Mesenchymal stem cell (in vitro differentiated cells and primary cell): ENCODE results near the gene PLLP.

Experiments
- DNase-seq: peaks from one replicate; pipeline ENCODE4 v3.0.0-alpha.2; 2013
- H2AFZ ChIP-seq: one replicate; pipeline ENCODE4 v1.6.1; 2013; ENCODE audit warnings: low read depth, mild to moderate bottlenecking, control low read depth, inconsistent platforms, low read length, moderate library complexity
- H2AK5ac ChIP-seq: 2 replicates; pipeline ENCODE4 v1.6.1; 2013; ENCODE audit warnings: low read length, moderate library complexity, mild to moderate bottlenecking, inconsistent platforms; ENCODE audit not compliant: severe bottlenecking
- H2BK120ac ChIP-seq: one replicate; pipeline ENCODE4 v1.6.1; 2013; ENCODE audit warnings: low read depth, mild to moderate bottlenecking, inconsistent platforms, low read length, moderate library complexity
- H2BK12ac ChIP-seq, 2 experiments: one replicate each; pipeline ENCODE4 v1.6.1; 2013; ENCODE audit warnings: inconsistent platforms in 2 of 2, low read length in 2 of 2, mild to moderate bottlenecking in 2 of 2, moderate library complexity in 2 of 2, control low read depth in 1 of 2
- H2BK15ac ChIP-seq: one replicate; pipeline ENCODE4 v1.6.1; 2013; ENCODE audit warnings: mild to moderate bottlenecking, low read depth, inconsistent platforms; ENCODE audit not compliant: poor library complexity, severe bottlenecking
- H2BK5ac ChIP-seq: 2 replicates; pipeline ENCODE4 v1.6.1; 2013; ENCODE audit warnings: low read depth, mild to moderate bottlenecking, low read length, control low read depth, inconsistent platforms; ENCODE audit not compliant: poor library complexity, severe bottlenecking
- H3K14ac ChIP-seq, 2 experiments: one replicate each; pipeline ENCODE4 v1.6.1; 2013; ENCODE audit warnings: inconsistent platforms in 2 of 2, low read length in 2 of 2, control low read depth in 1 of 2, mild to moderate bottlenecking in 1 of 2, moderate library complexity in 1 of 2
- H3K18ac ChIP-seq, 2 experiments: one replicate each; pipeline ENCODE4 v1.6.1; 2013; ENCODE audit warnings: inconsistent platforms in 2 of 2, low read length in 2 of 2, control low read depth in 1 of 2, low read depth in 1 of 2, mild to moderate bottlenecking in 1 of 2
- H3K23ac ChIP-seq, 2 experiments: one replicate each; pipeline ENCODE4 v1.6.1; 2013; ENCODE audit warnings: inconsistent platforms in 2 of 2, low read length in 2 of 2, mild to moderate bottlenecking in 2 of 2, moderate library complexity in 2 of 2, control low read depth in 1 of 2
- H3K27ac ChIP-seq: 2 replicates; pipeline ENCODE4 v1.5.1; 2013; ENCODE audit warnings: mild to moderate bottlenecking, moderate library complexity, low read length, control low read depth, inconsistent platforms; ENCODE audit not compliant: poor library complexity, severe bottlenecking
- H3K27me3 ChIP-seq, 2 experiments: 2 replicates each; pipeline versions ENCODE4 v1.6.1 to v1.7.0; 2013; ENCODE audit warnings: low read length in 2 of 2, mild to moderate bottlenecking in 2 of 2, moderate library complexity in 2 of 2, control low read depth in 1 of 2, inconsistent platforms in 1 of 2; ENCODE audit not compliant: control insufficient read depth in 1 of 2, insufficient read depth in 1 of 2
- H3K36me3 ChIP-seq, 2 experiments: 2 replicates each; pipeline versions ENCODE4 v1.6.1 to v1.7.0; 2013; ENCODE audit warnings: low read length in 2 of 2, control low read depth in 1 of 2, inconsistent platforms in 1 of 2, low read depth in 1 of 2, mild to moderate bottlenecking in 1 of 2; ENCODE audit not compliant: insufficient read depth in 2 of 2, control insufficient read depth in 1 of 2
- H3K4ac ChIP-seq, 2 experiments: one replicate each; pipeline ENCODE4 v1.6.1; 2013; ENCODE audit warnings: inconsistent platforms in 2 of 2, low read length in 2 of 2, mild to moderate bottlenecking in 2 of 2, moderate library complexity in 2 of 2, control low read depth in 1 of 2, low read depth in 1 of 2
- H3K4me1 ChIP-seq: 2 replicates; pipeline ENCODE4 v1.6.1; 2013; ENCODE audit warnings: low read depth, low read length, control low read depth; ENCODE audit not compliant: control insufficient read depth, insufficient read depth
- H3K4me2 ChIP-seq: 2 replicates; pipeline ENCODE4 v1.6.1; 2013; ENCODE audit warnings: low read length, mild to moderate bottlenecking, inconsistent platforms; ENCODE audit not compliant: poor library complexity, severe bottlenecking
- H3K4me3 ChIP-seq, 2 experiments: 2 replicates each; pipeline versions ENCODE4 v1.5.1 to v1.7.0; 2013; ENCODE audit warnings: low read length in 2 of 2, mild to moderate bottlenecking in 2 of 2, control low read depth in 1 of 2, low read depth in 1 of 2; ENCODE audit not compliant: insufficient read depth in 1 of 2
- H3K79me1 ChIP-seq: replicated peaks from 2 replicates; pipeline ENCODE4 v1.6.1; 2013; ENCODE audit warnings: mild to moderate bottlenecking, control low read depth, low read length, inconsistent platforms; ENCODE audit not compliant: poor library complexity, severe bottlenecking
- H3K9ac ChIP-seq: 2 replicates; pipeline ENCODE4 v1.7.0; 2013; ENCODE audit warnings: mild to moderate bottlenecking, low read length, moderate library complexity
- H3K9me3 ChIP-seq: 2 replicates; pipeline ENCODE4 v1.7.0; 2013; ENCODE audit warnings: mild to moderate bottlenecking, low read length; ENCODE audit not compliant: control insufficient read depth
- H4K8ac ChIP-seq: one replicate; pipeline ENCODE4 v1.6.1; 2013; ENCODE audit warnings: inconsistent platforms, mild to moderate bottlenecking, low read length, moderate library complexity
- H4K91ac ChIP-seq: one replicate; pipeline ENCODE4 v1.6.1; 2013; ENCODE audit warnings: mild to moderate bottlenecking, low read length, inconsistent platforms
- WGBS: methylation state at CpG from one replicate; pipeline ENCODE4 v1.1.7; 2013; ENCODE audit warnings: mixed read lengths; 5-methylcytosine and 5-hydroxymethylcytosine counted together

The PLLP gene

DNA sequence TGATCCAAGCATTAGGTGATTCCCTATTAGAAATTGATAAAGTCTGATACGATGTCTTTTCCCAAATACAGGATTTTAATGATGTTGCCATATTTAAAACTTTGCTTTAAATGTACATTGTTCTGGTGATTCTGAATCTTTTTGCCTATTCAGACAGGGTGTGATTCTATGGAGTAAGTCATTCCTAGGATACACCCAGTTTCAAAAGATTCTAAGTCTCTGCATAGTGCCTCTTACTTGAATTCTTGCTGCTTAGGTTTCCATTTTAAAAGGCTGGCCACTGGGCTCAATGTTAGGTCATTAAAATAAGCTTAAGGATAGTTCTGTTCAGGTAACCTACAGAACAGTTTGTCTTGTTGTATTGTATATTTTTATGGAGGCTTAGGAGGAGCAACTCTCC lies 61.4 kb downstream of the PLLP start:
- H3K9me3 ChIP-seq, result peaks cover 18% of the 10 kb centered on the region
- H3K27ac ChIP-seq, result no peak overlapping the region
- H3K36me3 ChIP-seq, result peaks cover 20 to 93% of the 10 kb centered on the region in 2 experiments
- no peak overlapping the region for H3K23ac ChIP-seq
- no peak overlapping the region for H2BK15ac ChIP-seq
- no peaks in the 10 kb centered on the region for H3K27me3 ChIP-seq
- H2AK5ac ChIP-seq, result no peak overlapping the region
- H3K14ac ChIP-seq, result no peak overlapping the region
- no peak overlapping the region for H3K4ac ChIP-seq
- H3K4me3 ChIP-seq, result no peak overlapping the region
- H2AFZ ChIP-seq, result no peak overlapping the region
- no peak for DNase-seq
- no peak overlapping the region for H2BK5ac ChIP-seq
- H4K8ac ChIP-seq, result no peak overlapping the region
- no peak overlapping the region for H2BK120ac ChIP-seq
- peaks cover 21% of the 10 kb centered on the region for H3K79me1 ChIP-seq
- H3K4me1 ChIP-seq, result peaks cover 3% of the 10 kb centered on the region
- no peak overlapping the region for H2BK12ac ChIP-seq
- H3K9ac ChIP-seq, result no peak overlapping the region
- H4K91ac ChIP-seq, result no peak overlapping the region
- no CpG with 5 or more reads among the region's 1 CpG for WGBS
- H3K18ac ChIP-seq, result no peak overlapping the region
- no peak overlapping the region for H3K4me2 ChIP-seq

DNA sequence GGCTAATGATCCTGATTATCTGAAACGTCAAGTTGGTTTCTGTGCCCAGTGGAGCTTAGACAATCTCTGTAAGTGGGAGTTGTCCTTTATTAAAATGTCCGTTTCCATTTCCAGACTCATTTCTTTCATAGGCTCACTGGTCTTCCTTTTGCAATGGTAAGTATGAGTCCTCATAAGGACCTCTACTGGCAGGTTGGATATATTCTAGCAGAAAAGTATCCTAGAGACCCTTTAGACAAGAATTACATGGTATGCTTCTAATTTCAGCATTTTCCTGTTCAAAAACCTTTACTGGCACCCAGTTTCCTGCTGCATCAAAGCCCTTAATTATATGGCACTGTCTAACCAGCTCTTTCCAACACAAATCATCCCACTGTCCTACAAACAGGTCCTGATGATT lies 67.5 kb downstream of the PLLP start:
- H3K79me1 ChIP-seq, result peaks cover 23% of the 10 kb centered on the region

GRCh38 chr16:57213462-57213861 lies 71.0 kb downstream of the PLLP start:
- Histone ChIP-seq H3K23ac (no peak overlapping the region), H2BK12ac (no peak overlapping the region), H3K18ac (no peak overlapping the region), H3K9ac (no peak overlapping the region), H4K8ac (no peak overlapping the region), H3K4me1 (no peaks in the 10 kb centered on the region), H3K36me3 (peaks cover 41 to 96% of the 10 kb centered on the region in 2 experiments), H2BK5ac (no peak overlapping the region), H3K4me2 (no peak overlapping the region), H4K91ac (no peak overlapping the region), H3K4me3 (no peak overlapping the region), H3K14ac (no peak overlapping the region), H2AK5ac (no peak overlapping the region), H3K4ac (no peak overlapping the region), H2BK15ac (no peak overlapping the region), H3K27ac (no peak overlapping the region), H3K9me3 (peaks cover 49% of the 10 kb centered on the region), H2AFZ (no peak overlapping the region), H3K27me3 (no peaks in the 10 kb centered on the region), H2BK120ac (no peak overlapping the region), H3K79me1 (peaks cover 19% of the 10 kb centered on the region)
- WGBS, result 100% methylated on average over 1 of the region's 1 CpG
- no peak for DNase-seq

More for the DNA sequence above, 67.5 kb downstream of the PLLP start:
- Histone ChIP-seq H3K4ac (no peak overlapping the region), H3K36me3 (peaks cover 27 to 96% of the 10 kb centered on the region in 2 experiments), H3K9ac (no peak overlapping the region), H3K4me3 (peak overlapping the region in 1 of 2 experiments; percentile 43), H4K8ac (no peak overlapping the region), H2AFZ (no peak overlapping the region), H3K18ac (no peak overlapping the region), H4K91ac (no peak overlapping the region), H3K14ac (no peak overlapping the region), H3K23ac (no peak overlapping the region), H3K27ac (no peak overlapping the region), H2AK5ac (no peak overlapping the region), H2BK15ac (no peak overlapping the region), H3K4me1 (no peaks in the 10 kb centered on the region), H3K4me2 (no peak overlapping the region), H3K27me3 (no peaks in the 10 kb centered on the region), H3K9me3 (peaks cover 63% of the 10 kb centered on the region), H2BK5ac (no peak overlapping the region), H2BK120ac (no peak overlapping the region), H2BK12ac (no peak overlapping the region)
- 100% methylated on average over 2 of the region's 2 CpGs for WGBS
- DNase-seq, result no peak

DNA sequence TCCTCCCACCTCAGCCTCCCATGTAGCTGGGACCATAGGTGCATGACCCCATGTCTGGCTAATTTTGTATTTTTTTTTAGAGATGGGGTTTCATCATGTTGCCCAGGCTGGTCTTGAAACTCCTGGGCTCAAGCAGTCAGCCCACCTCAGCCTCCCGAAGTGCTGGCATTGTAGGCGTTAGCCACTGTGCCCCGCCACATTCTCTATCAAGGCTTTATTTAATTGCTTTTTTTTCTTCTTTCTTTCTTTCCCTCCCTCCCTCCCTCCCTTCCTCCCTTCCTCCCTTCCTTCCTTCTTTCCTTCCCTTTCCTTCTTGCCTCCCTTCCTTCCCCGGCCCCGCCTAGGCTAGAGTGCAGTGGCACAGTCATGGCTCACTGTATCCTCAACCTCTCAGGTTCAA lies 74.7 kb downstream of the PLLP start:
- peaks cover 39 to 94% of the 10 kb centered on the region in 2 experiments for H3K36me3 ChIP-seq
- no peak overlapping the region for H3K27ac ChIP-seq
- H2BK15ac ChIP-seq, result no peak overlapping the region
- H3K4ac ChIP-seq, result no peak overlapping the region
- H3K9ac ChIP-seq, result no peak overlapping the region
- no peak overlapping the region for H3K23ac ChIP-seq
- no peak overlapping the region for H2AFZ ChIP-seq
- H3K14ac ChIP-seq, result no peak overlapping the region
- no peak for DNase-seq
- H4K91ac ChIP-seq, result no peak overlapping the region
- no peak overlapping the region for H4K8ac ChIP-seq
- no peaks in the 10 kb centered on the region for H3K4me1 ChIP-seq
- H3K27me3 ChIP-seq, result no peaks in the 10 kb centered on the region
- WGBS, result 99% methylated on average over 5 of the region's 5 CpGs
- no peak overlapping the region for H2BK5ac ChIP-seq
- no peak overlapping the region for H3K4me2 ChIP-seq
- H3K9me3 ChIP-seq, result peaks cover 12% of the 10 kb centered on the region
- no peak overlapping the region for H2AK5ac ChIP-seq
- H3K79me1 ChIP-seq, result peaks cover 18% of the 10 kb centered on the region
- H3K4me3 ChIP-seq, result no peak overlapping the region
- no peak overlapping the region for H2BK12ac ChIP-seq
- H3K18ac ChIP-seq, result no peak overlapping the region
- H2BK120ac ChIP-seq, result no peak overlapping the region
